Measurements from ENCODE around the gene TGFB1I1.
A peak's percentile ranks its signal among the peaks of the same experiment; 100 is the strongest.
"Not testable (repeated sequence)": the region's sequence is repeated elsewhere in the genome, so short reads cannot be mapped to it uniquely, and the experiment has no call there.

The TGFB1I1 gene

GRCh38 chr16:31488468-31489297, 16.7 kb downstream of the TGFB1I1 start:
- DNase-seq, result no peak

GRCh38 chr16:31489298-31489564, 17.3 kb downstream of the TGFB1I1 start:
- DNase-seq, result no peak

DNA sequence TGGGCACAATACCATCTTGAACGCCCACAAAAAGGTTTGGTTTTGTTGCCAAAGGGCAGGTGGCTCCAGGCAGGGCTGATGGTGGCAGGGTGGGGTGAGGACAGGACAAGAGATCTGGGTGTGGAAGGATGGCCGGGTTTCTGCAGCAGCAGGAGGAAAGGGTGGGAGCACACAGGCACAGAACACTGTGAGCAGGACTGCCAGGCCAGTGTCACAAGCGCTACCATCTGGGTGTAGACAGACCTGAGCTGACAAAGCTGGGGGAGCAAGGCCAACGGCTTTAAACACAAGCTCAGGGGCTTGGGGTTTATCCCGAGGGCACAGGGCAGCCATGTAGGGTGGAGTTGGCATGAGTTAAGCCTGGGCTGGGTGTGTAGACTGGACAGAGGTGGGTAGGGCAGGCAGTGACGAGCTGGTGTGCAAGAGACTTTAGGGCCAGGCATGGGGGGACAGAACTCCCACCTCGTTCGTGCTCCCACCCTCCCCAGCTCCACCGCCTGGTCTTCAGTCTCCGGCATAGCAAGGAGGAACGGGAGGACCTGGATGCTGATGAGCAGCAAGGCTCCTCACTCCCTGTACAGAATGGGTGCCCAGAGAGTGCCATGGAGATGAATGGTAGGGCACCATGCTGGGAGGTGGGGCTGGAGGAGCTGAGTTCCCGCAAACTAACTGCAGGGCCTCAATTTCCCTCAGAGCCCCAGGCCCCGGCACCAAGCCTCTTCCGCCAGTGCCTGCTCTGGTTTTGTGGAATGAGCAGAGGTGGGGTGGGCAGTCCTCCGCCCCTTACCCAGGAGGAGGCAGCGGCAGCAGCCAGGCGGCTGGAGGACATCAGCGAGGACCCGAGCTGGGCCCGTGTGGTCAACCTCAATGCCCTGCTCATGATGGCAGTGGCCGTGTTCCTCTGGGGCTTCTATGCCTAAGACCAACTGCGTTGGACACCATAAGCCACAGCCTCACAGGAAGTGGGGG, 17.9 kb downstream of the TGFB1I1 start:
- no peak for DNase-seq

DNA sequence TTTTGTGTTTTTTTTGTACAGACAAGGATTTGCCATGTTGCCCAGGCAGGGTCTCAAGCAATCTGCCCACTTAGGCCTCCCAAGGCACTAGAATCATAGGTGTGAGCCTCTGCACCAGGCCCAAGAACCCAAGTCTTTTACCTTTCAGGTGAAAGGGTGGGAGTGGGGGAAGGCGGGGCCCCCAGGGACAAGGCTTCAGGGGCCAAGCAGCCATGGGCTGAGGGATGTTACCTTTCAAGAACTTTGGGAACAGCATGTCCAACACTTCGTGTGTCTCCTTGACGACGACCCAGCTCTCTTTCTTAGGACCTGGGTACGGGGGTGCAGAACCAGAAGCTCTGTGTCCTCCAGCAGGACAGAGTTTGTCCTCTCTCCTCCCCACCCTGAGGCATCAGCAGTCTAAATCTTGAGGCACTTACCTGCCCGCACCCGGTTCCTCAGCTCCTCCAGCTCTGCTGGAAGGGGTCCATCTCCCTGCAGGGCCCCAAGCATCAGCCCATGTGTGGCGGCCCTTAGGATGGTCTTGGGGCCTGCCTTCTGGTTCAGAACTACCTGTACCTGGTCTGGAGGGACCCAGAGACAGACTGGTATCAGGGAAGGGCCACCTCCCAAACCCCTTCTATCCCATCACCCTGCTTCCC, 19.9 kb downstream of the TGFB1I1 start:
- no peak for DNase-seq

- DNase-seq, result no peak
Measured at GRCh38 chr16:31493506-31494125, 21.7 kb downstream of the TGFB1I1 start.

- no peak for DNase-seq
Measured at GRCh38 chr16:31496670-31497069, 24.7 kb downstream of the TGFB1I1 start.

- no peak for DNase-seq
Measured at GRCh38 chr16:31498493-31498892, 26.5 kb downstream of the TGFB1I1 start.

DNA sequence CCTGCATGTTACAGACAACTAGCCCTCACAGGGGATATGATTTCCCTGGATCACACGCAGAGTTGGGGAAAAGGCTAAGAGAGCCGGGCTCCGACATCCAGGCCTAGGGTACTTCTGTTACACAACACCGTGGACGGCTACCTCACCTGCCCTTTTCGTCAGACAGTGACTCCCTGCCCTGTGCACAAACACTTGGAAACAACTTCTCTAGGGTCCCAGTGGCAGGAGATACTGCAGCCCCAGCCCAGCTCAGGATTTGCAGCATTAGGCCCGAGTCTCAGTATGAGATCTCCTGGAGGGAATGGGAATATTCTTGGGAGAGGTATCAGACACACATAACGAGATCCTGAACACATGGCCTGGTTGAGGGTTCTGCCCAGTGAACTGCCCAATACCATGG, 28.0 kb downstream of the TGFB1I1 start:
- DNase-seq, result no peak

GRCh38 chr16:31501226-31501965, 29.4 kb downstream of the TGFB1I1 start:
- DNase-seq, result no peak

DNA sequence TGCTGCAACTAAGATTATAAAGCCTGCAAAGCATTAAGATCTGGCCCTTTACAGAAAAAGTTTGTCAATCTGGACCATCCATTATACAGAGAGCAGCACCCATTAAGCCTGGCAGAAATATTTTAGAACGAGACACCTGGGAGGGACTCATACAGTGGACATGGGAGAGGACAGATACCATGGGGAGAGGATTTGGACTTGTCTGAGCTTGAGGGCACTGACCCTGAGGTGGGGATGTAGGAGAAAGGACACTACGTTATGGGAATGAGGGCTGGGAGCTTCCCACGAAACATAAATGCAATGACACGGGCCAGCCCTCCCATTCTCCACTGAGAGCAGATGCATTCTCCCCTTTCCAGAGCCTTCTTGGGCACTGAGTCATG, 30.0 kb downstream of the TGFB1I1 start:
- no peak for DNase-seq

- no peak for DNase-seq
Measured at GRCh38 chr16:31502981-31503380, 31.0 kb downstream of the TGFB1I1 start.

GRCh38 chr16:31503555-31503954, 31.6 kb downstream of the TGFB1I1 start:
- not testable (repeated sequence) for DNase-seq

GRCh38 chr16:31504159-31504558, 32.2 kb downstream of the TGFB1I1 start:
- DNase-seq, result no peak

- no peak for DNase-seq
Measured at GRCh38 chr16:31505483-31505882, 33.5 kb downstream of the TGFB1I1 start.

- peak; percentile 22 for DNase-seq
Measured at GRCh38 chr16:31507617-31507928, 35.6 kb downstream of the TGFB1I1 start.

- peak; percentile 84 for DNase-seq
Measured at GRCh38 chr16:31507929-31508705, 36.2 kb downstream of the TGFB1I1 start, which contains the start of gene RUSF1. RUSF1 (minus strand) TSS chr16:31508391; CDS start chr16:31508373, 18 bp downstream.

GRCh38 chr16:31508706-31509195, 36.8 kb downstream of the TGFB1I1 start:
- no peak for DNase-seq

DNA sequence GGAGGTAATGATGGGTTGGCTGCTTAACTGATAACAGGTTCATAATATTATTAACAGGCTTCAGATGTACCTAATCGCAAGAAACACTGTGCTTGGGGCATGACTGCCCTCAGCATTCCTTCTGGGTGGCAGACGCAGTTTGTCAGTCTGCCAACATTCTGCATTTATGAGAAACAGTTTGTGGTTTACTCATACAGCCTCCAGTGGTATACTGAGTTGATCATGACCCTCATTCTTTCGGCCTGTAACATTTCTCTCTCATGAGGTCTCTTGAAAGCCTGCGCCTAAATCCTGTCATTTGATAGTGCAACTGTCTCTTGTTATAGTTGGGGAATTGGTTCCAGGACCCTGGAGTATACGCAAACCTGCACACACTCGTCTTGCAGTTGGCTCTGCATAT, 41.2 kb downstream of the TGFB1I1 start:
- DNase-seq, result no peak

DNA sequence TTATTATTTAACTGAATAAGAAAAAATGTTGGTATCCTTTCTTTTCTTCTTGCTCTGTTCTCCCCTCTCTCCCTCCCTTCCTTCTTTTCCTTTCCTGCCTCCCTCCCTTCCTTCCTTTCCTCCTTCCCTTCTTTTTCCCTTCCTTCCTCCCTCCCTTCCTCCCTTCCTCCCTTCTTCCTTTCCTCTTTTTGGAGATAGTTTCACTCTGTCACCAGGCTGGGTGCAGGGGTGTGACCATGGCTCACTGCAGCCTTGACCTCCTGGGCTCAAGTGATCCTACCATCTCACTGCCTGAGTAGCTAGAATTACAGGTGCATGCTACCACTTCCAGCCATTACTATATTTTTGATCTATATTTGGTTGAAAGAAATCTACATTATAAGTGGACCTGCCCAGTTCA, 41.9 kb downstream of the TGFB1I1 start:
- no peak for DNase-seq

- DNase-seq, result no peak
Measured at GRCh38 chr16:31517800-31518402, 45.9 kb downstream of the TGFB1I1 start.

Measured in CD4-positive, alpha-beta T cell treated with Interleukin-15 for 1 hour (primary cell).